GM21576 (cell line): ENCODE results near the gene TFDP2.

Source experiments
- ATAC-seq: cut with Tn5 transposase; IDR thresholded peaks from one replicate; pipeline ENCODE4 v1.9.1; 2021; ENCODE audit warnings: mild to moderate bottlenecking, moderate library complexity; ENCODE audit not compliant: unreplicated experiment

The TFDP2 gene

DNA sequence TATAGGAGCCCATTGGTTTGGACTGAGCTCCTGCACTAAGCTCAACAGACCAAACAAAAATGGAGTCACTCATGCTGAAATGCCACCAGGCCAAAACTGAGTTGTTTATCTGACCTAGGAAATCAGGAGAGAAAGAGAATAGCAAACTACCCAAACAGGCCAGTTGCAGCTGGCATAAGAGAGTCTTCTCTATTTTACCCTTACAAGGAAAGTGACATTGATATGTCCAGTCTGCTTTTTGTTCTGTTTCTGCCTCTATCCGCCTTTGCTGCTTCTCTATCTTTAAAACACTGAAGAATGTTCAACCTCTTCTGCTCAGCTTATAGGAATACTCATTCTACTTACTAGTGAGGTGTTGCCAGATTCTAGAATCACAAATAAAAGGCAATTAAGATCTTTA lies 177.8 kb downstream of the TFDP2 start:
- ATAC-seq = no peak

- ATAC-seq = no peak
Observed at GRCh38 chr3:141969711-141970110, 179.6 kb downstream of the TFDP2 start.

DNA sequence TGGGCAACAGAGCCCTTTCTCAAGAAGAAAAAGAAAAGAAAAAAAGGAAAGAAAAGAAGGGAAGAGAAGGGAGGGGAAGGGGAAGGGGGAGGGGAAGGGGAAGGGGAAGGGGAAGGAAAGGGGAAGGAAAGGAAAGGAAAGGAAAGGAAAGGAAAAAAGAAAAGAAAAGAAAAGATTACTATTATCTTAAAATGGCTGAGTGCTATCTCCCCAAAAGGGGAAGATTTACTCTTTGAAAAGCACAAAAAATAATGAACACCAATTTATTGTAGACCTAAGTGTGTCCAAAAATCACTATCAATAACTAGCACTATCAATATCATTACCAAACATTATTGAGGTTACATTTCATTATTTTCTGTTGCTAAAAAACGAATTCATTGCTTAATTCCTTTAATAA lies 183.9 kb downstream of the TFDP2 start:
- ATAC-seq = no peak

DNA sequence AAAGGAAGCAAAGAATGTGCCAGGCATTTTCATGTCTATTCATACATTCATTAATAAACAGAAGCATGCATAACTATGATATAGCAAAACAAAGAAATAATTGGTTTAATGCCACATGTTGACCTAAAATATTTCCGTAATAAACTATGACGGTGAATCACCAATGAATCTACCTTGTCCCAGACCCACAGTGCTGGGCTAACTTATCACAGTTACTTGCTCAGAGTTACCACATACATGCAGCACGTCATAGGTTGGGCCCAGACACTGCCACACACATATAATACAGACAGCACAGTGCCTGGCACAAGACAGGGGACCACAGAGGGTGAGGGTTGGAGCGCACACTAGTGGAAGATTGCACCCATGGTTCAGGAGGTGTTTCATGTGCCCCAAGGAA lies 186.0 kb downstream of the TFDP2 start:
- ATAC-seq = no peak

GRCh38 chr3:141960731-141961130 lies 188.6 kb downstream of the TFDP2 start:
- no peak for ATAC-seq

DNA sequence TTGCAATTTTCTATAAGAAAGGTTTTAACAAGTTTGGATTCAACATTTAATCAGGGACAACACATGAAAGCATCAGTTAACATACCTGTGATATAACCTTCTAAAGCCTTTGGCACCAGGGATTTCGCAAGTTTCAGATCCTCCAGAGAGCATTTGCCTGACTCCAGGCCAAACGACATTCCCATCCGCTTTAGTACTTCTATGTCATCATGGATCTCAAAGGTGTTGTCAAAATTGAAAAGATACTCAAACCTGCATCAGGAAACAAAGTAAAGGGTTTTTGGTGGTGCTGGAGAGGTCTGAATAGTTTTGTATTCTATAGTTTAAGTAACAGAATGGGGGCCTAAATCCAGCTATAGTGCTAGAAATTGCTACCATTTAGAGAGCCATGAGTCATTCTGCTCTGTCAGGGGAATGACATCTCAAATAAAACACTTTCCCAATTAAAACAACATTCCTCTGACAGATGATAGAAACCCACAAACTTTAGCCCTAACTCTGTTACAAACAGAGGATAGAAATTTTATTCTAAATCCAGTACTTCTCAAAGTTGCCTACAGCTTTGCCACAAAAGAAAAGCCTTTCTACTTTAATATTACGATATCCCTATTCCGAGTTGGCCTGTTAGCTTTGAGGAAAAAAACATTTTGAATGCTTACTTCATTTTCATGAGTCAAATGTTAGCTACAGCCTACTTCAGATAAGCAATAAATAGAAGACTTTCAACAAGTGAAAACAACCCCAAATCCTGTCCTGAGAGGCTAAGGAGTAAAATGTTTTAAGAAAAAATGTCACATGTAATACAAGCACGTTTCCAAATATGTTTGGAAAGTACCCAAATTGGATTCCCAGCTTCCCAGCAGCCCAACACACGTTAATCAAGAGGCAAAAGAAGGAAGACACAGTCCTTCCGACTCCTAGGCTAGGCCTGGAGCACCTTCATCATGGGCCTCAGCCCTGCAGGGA lies 189.5 kb downstream of the TFDP2 start:
- no peak for ATAC-seq

DNA sequence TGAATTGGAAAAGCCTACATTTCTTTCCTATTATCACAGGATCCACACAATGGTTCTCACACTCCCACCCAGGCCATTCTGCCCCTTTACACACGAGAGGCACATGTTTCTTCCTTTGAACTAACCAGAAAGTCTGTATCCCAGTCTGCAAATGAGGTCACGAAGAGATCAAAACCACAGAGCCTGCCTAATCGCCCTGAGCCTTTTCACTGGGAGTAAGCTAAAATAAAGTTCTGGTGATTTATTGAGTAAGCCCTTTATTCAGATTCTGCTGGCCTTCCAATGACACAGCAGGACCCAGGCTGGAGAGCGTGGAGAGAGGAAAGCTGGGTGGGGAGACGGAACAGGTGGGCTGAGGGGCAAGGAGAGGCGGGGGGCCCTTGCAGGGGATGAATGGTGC lies 194.2 kb downstream of the TFDP2 start:
- no peak for ATAC-seq

- ATAC-seq = no peak
Observed at GRCh38 chr3:141952611-141953010, 196.7 kb downstream of the TFDP2 start.

DNA sequence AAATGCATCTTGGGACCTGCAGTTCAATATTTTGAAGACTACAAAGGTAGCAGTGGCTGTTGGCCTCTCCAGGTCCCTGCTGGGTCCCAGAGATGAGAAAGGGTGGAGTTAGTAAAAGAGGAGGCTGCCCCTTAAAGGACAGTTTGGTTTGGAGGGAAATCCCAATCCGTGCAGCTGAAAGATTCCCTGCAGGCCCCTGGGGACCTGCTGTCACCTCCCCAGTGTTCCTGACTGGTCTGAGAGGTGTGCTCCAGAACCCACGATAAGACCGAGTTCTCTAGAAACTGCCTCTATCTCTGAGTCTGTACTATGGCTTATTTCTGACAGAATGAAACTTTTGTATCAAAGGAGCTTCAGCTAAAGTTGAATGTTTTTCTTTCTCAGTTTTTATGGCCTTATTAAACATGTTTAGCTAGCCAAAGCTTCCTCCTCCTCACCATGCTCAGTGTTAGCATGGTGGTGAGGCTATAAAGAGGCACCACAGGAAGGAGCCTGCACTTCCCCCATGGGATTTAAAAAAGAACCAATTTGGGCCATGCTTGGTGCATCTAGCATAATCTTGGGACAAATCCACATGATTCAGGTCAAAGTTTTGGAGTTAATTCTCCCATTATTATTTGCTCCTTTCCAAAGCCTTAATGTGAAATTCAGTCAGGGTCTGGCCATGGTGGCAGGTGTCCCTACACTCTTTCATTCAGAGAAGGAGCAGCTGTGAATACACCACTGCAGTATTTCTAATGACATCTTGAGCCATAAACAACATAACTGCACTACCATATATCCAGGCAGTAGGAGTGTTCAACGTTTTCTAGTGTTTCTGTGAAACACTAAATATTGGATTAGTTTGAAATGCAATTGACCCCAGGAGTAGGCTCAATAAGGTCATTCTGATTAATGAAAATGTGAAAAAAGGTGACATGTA lies 198.5 kb downstream of the TFDP2 start:
- no peak for ATAC-seq

- ATAC-seq = no peak
Observed at GRCh38 chr3:141949972-141950371, 199.4 kb downstream of the TFDP2 start.

DNA sequence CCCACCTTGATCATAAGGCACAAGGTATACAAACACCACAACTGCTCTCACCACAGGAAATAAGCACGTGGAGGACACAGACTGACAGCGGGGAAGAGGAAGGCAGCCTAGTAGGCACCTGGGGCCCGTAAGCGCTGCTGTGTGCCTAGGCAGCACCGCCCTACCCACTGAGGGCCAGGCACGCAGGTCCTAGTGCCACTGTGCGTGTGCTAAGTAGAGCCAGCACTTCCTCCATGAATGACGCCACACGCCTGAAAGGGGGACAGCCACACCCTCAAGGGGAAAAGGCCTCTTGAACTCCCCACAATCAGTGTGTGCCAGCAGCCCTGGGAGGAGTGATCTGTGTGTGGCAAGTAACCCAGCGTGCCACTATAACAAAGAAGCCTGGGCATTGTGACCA lies 199.9 kb downstream of the TFDP2 start:
- no peak for ATAC-seq

- no peak for ATAC-seq
Observed at GRCh38 chr3:141945726-141946485, 203.4 kb downstream of the TFDP2 start.

DNA sequence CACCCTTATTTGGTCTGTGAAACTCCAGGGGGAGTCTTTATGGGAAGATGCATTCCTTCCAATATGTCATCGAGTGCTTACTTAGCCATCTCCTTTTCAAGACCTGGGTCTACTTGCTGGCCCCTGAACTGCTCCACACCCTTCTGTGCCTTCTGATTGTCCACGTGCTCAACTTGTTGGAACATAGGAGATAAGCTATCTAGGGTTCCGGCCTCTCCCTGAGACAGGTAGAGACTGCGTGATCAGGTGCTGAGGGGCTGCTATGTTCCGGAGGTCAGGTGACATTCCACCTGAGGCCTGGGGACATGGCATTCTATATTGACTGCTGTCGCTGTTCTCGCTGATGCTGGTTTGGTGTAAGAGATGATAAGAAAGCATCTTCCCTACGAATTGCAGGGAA lies 207.3 kb downstream of the TFDP2 start:
- ATAC-seq = no peak

- ATAC-seq = no peak
Observed at GRCh38 chr3:141941093-141941492, 208.3 kb downstream of the TFDP2 start.

GRCh38 chr3:141940194-141940776 lies 209.1 kb downstream of the TFDP2 start:
- no peak for ATAC-seq

GRCh38 chr3:141939759-141940158 lies 209.6 kb downstream of the TFDP2 start:
- no peak for ATAC-seq

DNA sequence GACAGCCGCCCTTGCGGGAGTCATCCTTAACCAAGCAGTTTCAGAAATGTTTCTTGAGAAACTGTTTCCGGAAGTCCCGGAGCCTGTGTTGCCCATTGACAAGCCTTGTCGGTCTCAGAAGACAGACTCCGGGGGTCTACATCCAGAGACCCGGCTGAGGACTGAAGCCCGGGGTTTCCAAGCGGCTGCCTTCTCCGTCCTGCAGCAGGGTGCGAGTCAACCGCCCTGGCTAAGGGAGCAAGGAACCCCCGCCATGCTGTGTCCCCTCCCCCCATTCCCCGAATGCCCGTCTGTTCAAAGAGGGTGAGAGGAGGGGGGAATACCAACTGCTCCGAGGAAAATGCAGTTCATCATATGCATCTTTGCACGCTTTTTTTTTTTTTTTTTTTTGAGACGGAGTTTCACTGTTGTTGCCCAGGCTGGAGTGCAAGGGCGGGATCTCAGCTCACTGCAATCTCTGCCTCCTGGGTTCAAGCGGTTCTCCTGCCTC lies 211.3 kb downstream of the TFDP2 start:
- ATAC-seq = no peak

- no peak for ATAC-seq
Observed at GRCh38 chr3:141934354-141934753, 215.0 kb downstream of the TFDP2 start.

- ATAC-seq = no peak
Observed at GRCh38 chr3:141933421-141934300, 215.7 kb downstream of the TFDP2 start.
